Effector memory CD8-positive, alpha-beta T cell (primary cell): ENCODE data around the gene IFNA8.
"Not testable (repeated sequence)": the region's sequence is repeated elsewhere in the genome, so short reads cannot be mapped to it uniquely, and the experiment has no call there.

ENCODE experiments used
- ATAC-seq: fragments of 150-1000 bp; cut with Tn5 transposase; replicated peaks from 2 replicates; pipeline ENCODE4 v1.10.0; 2021; ENCODE audit warnings: mild to moderate bottlenecking, moderate library complexity
- DNase-seq, 3 experiments: peaks; one replicate each; pipeline ENCODE4 v3.0.0; 2021
- H3K27ac Mint-ChIP-seq, 2 donors: one replicate each; pipeline ENCODE4 v1.8.0; 2022; ENCODE audit warnings: mild to moderate bottlenecking in 2 of 2, mixed read lengths in 2 of 2, moderate library complexity in 2 of 2
- H3K27me3 Mint-ChIP-seq, 2 donors: one replicate each; pipeline ENCODE4 v1.8.0; 2022; ENCODE audit warnings: mixed read lengths in 2 of 2
- H3K36me3 Mint-ChIP-seq: one replicate; pipeline ENCODE4 v1.8.0; 2022; ENCODE audit warnings: mild to moderate bottlenecking, moderate library complexity, mixed read lengths; ENCODE audit not compliant: insufficient read depth
- H3K4me1 Mint-ChIP-seq, 2 donors: one replicate each; pipeline ENCODE4 v1.8.0; 2022; ENCODE audit warnings: low read depth in 2 of 2, mixed read lengths in 2 of 2
- H3K4me3 Mint-ChIP-seq, 2 donors: one replicate each; pipeline ENCODE4 v1.8.0; 2022; ENCODE audit warnings: mild to moderate bottlenecking in 2 of 2, mixed read lengths in 2 of 2, moderate library complexity in 2 of 2
- H3K9me3 Mint-ChIP-seq, 2 donors: one replicate each; pipeline ENCODE4 v1.8.0; 2022; ENCODE audit warnings: mixed read lengths in 2 of 2

IFNA8 gene

DNA sequence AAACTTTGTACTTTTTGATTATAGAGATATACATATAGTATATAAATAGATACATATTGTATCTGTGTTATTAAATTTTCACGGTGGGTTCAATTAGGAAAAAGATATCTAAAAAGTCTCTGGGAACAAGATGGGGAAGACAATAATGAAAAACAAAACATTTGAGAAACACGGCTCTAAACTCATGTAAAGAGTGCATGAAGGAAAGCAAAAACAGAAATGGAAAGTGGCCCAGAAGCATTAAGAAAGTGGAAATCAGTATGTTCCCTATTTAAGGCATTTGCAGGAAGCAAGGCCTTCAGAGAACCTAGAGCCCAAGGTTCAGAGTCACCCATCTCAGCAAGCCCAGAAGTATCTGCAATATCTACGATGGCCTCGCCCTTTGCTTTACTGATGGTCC lies 31.2 kb downstream of the IFNA8 start, which contains the start of gene IFNA1:
Gene IFNA1, plus strand, starts transcription at position 301 of the 400 bp plus-strand sequence. Its CDS starts 69 bp downstream, at position 370.
- H3K27ac Mint-ChIP-seq, result no peak within 1 kb of the TSS
- H3K4me3 Mint-ChIP-seq, result no peak within 1 kb of the TSS
- no peaks in the 10 kb centered on the region for H3K36me3 Mint-ChIP-seq
- DNase-seq, result no peak
- H3K4me1 Mint-ChIP-seq, result peaks cover 6 to 15% of the 10 kb centered on the region in 2 donors
- no peak for ATAC-seq
- peaks cover 12 to 19% of the 10 kb centered on the region in 2 donors for H3K27me3 Mint-ChIP-seq
- H3K9me3 Mint-ChIP-seq, result no peaks in the 10 kb centered on the region

DNA sequence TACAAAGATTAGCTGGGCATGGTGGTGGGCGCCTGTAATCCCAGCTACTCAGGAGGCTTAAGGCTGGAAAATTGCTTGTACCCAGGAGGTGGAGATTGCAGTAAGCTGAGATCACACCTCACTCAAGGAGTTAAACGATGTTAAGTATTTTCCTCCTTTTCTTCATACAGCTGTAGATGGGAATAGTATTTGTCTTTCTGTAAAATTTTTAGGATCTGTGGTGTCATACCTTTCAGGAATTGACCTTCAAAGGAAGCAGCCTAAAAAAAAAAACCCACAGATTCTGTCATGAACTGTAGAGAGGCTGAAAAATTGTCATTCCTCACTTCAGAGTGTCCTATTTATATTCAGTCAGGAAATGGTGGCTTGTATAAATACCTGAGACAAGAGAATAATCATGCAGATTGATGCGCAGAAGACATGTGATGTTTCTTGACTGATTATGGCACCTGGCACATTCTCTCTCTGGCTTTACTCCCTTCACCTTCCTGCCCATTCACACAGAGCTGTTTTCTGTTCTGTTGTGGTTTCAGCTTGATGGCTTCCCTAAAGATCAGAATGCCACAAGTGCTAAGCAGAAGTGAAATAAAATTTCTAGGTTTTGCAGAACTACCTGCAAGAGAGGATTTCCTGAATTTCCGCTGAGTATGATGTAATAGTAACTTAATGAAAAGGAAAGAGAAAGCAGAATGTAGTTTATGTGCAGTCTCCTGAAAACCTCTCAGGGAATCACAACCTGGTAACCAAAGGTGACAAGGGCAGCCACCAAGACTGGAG lies 35.1 kb downstream of the IFNA8 start:
- DNase-seq, result peak; percentile 15 to 21 (median 20)
- Mint-ChIP-seq H3K4me3 (peak overlapping the region; percentile 19 to 22), H3K36me3 (no peaks in the 10 kb centered on the region), H3K27ac (peak overlapping the region in 1 of 2 donors; percentile 41), H3K4me1 (peaks cover 6 to 15% of the 10 kb centered on the region in 2 donors), H3K27me3 (peaks cover 12 to 13% of the 10 kb centered on the region in 2 donors), H3K9me3 (no peaks in the 10 kb centered on the region)
- ATAC-seq, result peak; percentile 91

DNA sequence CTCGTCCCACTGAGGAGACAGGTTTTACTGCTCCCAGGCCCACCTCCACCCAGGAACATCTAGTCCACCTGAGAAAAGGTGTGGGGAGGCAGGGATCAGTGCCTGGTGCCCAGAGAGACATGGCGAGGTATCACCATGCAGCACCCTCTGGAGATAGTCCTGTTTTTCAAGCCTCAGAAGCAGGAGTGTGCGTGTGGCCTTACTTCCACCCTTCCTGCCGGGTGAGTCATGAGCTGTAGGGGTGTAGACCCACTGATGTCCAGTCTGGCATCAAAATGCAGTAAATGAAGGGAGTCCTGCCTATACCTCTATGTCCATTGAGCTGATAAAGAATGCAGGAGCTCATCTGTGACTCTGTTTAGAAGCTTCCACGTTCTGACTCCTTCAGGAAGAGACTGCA lies 40.4 kb downstream of the IFNA8 start:
- H3K27me3 Mint-ChIP-seq, result peaks cover 31 to 45% of the 10 kb centered on the region in 2 donors
- H3K4me3 Mint-ChIP-seq, H3K27ac Mint-ChIP-seq, H3K9me3 Mint-ChIP-seq, H3K4me1 Mint-ChIP-seq, H3K36me3 Mint-ChIP-seq, DNase-seq, ATAC-seq: not testable (repeated sequence)

DNA sequence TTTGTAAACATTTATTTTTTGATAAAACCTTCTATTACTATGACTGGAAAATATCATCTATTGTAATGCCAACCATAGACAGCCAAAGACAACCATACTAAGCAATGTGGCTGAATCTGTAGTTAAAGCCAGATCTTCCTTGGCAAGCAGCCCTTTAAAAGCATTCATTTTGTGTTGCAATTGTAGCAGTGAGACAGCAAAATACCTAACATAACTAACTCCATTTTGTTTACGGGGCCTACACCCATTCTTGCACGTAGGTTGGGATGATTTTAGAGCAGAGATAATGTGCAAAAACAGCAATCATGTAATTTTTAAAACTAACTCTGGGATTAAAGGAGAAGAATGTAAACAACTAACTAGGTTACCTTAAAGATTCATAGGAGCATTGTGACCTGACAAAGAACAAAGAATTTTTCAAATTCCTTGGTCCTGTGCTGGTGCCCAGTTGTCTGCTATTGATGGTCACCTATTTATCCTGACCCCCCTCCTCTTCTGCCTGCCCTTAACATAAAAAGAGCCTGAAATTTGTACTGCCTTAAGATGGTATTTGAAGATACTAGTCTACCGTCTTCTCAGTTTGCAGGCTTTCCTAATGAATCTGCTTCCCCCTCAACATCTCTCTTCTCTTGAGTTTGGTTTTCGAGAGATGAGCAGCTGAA lies 41.9 kb downstream of the IFNA8 start:
- ATAC-seq, result no peak
- Mint-ChIP-seq H3K27me3 (peaks cover 45 to 60% of the 10 kb centered on the region in 2 donors), H3K9me3 (no peaks in the 10 kb centered on the region), H3K36me3 (no peaks in the 10 kb centered on the region), H3K27ac (no peak overlapping the region), H3K4me1 (peaks cover 0 to 1% of the 10 kb centered on the region in 2 donors), H3K4me3 (no peak overlapping the region)
- no peak for DNase-seq

DNA sequence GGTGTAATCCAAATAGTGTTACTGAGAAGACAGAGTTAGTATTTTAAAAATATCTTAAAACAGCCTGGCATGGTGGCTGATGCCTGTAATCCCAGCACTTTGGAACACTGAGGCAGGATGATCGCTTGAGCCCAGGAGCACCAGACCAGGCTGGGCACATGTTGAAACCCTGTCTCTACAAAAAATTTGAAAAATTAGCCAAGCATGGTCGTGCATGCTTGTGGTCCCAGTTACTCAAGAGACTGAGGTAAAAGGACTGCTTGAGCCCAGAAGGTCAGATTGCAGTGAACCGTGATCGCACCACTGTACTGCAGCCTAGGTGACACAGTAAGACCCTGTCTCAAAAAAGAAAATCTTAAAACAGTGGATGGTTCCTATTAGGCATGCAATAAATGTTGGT lies 43.8 kb downstream of the IFNA8 start:
- H3K4me3 Mint-ChIP-seq, result no peak overlapping the region
- DNase-seq, result no peak
- H3K4me1 Mint-ChIP-seq, result peaks cover 0 to 1% of the 10 kb centered on the region in 2 donors
- H3K9me3 Mint-ChIP-seq, result no peaks in the 10 kb centered on the region
- H3K36me3 Mint-ChIP-seq, result no peaks in the 10 kb centered on the region
- no peak for ATAC-seq
- no peak overlapping the region for H3K27ac Mint-ChIP-seq
- peaks cover 56 to 72% of the 10 kb centered on the region in 2 donors for H3K27me3 Mint-ChIP-seq

DNA sequence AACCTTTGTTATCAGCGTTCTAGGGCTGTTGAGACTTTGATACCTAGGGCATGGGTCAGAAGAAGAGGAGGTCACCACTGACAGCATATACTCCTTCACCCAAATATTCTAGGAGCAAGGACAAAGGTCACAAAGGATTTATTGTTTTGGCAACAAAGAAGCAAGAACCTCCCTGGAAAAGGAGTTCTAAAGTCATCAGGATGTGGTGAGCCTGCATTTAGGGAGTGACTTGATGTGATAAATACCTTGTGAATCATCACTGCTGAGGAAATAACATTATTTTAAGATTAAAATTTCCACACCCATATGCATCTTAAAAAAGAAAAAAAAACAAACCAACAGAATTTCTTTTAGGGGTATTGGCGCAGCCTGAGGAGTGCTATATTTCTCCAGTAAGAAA lies 45.2 kb downstream of the IFNA8 start:
- Mint-ChIP-seq H3K27me3 (peaks cover 63 to 72% of the 10 kb centered on the region in 2 donors), H3K4me1 (peaks cover 0 to 1% of the 10 kb centered on the region in 2 donors), H3K36me3 (no peaks in the 10 kb centered on the region), H3K9me3 (no peaks in the 10 kb centered on the region), H3K4me3 (no peak overlapping the region), H3K27ac (no peak overlapping the region)
- DNase-seq (no peak), ATAC-seq (no peak)

DNA sequence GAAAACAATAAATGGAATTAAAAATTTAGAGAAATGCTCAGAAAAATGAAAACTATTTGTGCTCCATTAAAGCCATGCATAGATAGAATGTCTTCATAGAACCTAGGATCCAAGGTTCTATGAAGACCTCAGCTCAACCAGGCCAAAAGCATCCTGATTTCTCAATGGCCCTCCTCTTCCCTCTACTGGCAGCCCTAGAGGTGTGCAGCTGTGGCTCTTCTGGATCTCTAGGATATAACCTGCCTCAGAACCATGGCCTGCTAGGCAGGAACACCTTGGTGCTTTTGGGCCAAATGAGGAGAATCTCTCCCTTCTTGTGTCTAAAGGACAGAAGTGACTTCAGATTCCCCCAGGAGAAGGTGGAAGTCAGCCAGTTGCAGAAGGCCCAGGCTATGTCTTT lies 46.4 kb downstream of the IFNA8 start:
- DNase-seq, result peak in 1 of 3 experiments; percentile 7
- Mint-ChIP-seq H3K27ac (no peak overlapping the region), H3K27me3 (peaks cover 58 to 63% of the 10 kb centered on the region in 2 donors), H3K9me3 (no peaks in the 10 kb centered on the region), H3K4me3 (no peak overlapping the region), H3K36me3 (no peaks in the 10 kb centered on the region), H3K4me1 (peaks cover 0 to 1% of the 10 kb centered on the region in 2 donors)
- peak; percentile 79 for ATAC-seq
